GM18507 (cell line): ENCODE measurements around the gene LTBP2.

Source experiments
- DNase-seq: peaks from one replicate; pipeline ENCODE4 v3.0.0; 2011; ENCODE audit warnings: low read depth; ENCODE audit not compliant: insufficient read length; ENCODE audit errors: extremely low spot score
- FAIRE-seq: peaks from 2 replicates; lab custom pipeline; 2011; peaks lifted over from hg19 to GRCh38; lab: Jason Lieb, UNC

Gene LTBP2

GRCh38 chr14:74641601-74642391, 29.8 kb upstream of the LTBP2 start:
- no peak for DNase-seq
- FAIRE-seq, result no peak

GRCh38 chr14:74638966-74639365, 26.9 kb upstream of the LTBP2 start:
- FAIRE-seq (no peak), DNase-seq (no peak)

GRCh38 chr14:74638066-74638465, 26.0 kb upstream of the LTBP2 start:
- FAIRE-seq, result no peak

GRCh38 chr14:74637178-74637550, 25.1 kb upstream of the LTBP2 start:
- FAIRE-seq, result no peak
- no peak for DNase-seq

More at GRCh38 chr14:74638066-74638465, 26.0 kb upstream of the LTBP2 start:
- no peak for DNase-seq

DNA sequence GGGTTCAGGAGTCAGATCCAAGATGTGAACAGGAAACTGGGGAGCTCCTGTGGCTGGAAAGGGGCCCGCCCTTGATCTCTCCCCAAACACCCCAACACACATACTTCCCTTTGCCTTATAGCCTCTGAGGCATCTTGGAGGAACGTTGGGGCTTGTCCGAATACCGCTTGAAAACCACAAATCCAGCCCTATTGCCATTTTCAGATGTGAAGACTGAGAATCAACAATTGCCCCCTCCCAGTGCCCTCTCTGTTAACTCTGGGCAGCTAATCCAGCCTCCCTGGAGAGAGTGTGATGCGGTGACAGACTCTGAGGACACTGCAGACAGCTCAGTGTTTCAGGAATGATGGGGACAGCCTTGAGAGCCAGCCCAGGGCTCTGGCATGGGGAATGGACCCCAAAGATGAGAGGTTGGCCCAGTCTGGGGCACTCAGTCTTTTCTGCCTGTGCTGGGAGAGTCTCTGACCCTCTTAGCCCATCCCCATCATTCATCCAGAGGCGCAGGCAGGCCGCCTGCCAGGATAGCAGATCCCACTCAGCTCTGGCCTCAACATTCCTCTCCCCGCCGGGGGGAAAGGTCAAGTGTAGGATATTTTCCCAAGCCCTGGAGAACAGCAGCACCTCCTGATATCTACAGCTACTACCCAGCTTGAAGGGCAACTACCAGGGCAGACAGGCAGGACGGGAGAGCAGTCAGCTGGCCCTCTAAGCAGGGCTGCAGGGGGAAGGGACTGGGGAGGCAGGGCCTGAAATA, 24.6 kb upstream of the LTBP2 start:
- no peak for FAIRE-seq
- no peak for DNase-seq

DNA sequence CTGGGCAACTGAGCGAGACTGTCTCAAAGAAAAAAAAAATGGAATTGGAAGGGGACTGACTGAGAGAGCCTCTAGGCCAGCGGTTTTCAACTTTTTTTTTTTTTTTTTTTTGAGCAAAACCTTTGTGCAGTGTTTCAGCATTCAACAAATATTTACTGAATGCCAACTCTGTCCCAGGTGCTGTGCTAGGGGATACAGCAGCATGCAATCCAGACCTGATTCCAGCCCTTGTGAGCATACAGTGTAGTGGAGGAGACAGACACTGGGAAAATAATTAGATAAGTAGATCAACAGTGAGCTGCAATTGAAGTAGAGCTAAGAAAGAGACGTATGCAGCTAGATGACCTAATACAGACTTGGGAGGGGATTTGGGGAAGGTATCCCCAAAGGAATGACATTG, 23.8 kb upstream of the LTBP2 start:
- FAIRE-seq (no peak), DNase-seq (no peak)

- no peak for DNase-seq
- no peak for FAIRE-seq
These were observed 22.9 kb upstream of the LTBP2 start for GRCh38 chr14:74634964-74635363.

DNA sequence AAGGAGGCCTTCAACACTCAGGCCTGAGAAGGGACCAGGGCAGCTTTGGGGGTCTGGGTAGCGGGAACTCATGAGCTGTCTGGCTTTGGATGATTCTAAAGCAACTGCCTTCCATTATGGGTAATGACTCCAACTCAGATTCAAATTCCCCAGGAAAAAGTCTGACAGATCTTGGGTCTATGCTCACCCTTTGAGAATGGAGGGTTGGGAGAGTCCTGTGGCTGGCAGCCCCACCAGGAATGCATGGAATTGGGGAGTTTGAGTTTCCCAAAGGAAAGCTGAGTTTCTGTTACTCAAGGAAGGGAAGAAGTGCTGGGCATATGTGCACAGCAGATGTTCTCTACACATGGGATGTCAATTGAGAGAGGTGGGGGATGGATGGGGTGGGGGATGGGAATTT, 22.4 kb upstream of the LTBP2 start:
- DNase-seq, result no peak
- FAIRE-seq, result no peak

DNA sequence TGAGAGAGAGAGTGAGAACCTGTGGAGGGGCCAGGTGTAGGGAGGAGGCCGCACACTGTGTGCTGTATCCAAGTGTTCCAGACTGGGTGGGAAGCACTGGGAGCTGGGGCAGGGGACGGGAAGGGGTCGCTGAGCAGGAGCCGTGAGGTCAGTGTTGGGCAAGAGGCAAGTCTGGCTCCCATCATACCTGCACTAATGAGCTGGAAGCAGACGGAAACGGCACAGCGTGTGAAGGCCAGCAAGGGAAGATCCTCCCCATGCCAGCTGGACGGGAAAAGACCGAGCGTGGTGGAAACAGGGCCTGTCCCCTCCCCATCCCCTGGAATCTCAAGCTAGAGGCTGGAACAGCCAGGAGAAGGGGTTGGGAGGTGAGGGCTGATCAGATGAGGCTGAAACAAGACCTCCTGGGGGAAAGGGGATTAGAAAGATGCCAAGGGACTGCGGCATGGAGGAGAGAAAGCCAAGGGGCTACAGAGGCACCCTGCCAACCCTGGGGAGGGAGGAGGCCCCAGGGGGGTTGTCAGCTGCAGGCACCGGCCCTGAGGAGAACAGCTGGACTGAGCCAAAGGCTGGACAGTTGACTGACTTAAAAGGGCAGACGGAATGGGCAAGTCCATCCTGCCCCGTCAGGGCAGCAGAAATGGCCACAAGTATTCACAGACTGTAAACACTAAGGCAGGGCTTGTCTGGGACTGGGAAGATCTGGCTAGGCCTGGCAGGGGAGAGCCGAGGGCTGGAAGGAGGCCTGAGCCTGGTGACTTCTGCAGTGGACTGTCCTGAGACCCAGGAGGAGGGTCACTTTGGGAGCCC, 19.0 kb upstream of the LTBP2 start:
- FAIRE-seq (no peak), DNase-seq (no peak)

DNA sequence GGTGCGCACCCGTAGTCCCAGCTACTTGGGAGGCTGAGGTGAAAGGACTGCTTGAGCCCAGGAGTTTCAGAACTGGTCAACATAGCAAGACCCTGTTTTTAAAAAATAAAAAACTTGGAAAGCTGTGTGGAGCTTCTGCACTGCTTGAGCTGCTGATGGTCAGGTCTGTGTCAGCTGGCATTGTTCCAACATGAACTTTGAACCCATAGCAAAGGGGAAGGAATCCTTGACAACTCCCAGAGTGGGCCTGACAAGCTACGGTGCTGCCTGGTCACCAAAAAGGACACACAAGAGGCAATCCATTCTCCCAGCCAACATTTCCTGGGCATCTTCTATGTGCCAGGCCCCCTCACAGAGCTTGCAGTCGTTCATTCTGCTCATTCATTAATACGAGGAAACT, 16.4 kb upstream of the LTBP2 start:
- FAIRE-seq (no peak), DNase-seq (no peak)

GRCh38 chr14:74627076-74627475, 15.0 kb upstream of the LTBP2 start:
- FAIRE-seq (no peak), DNase-seq (no peak)

- FAIRE-seq, result no peak
- DNase-seq, result no peak
These were observed 10.2 kb upstream of the LTBP2 start for GRCh38 chr14:74622257-74622656.

DNA sequence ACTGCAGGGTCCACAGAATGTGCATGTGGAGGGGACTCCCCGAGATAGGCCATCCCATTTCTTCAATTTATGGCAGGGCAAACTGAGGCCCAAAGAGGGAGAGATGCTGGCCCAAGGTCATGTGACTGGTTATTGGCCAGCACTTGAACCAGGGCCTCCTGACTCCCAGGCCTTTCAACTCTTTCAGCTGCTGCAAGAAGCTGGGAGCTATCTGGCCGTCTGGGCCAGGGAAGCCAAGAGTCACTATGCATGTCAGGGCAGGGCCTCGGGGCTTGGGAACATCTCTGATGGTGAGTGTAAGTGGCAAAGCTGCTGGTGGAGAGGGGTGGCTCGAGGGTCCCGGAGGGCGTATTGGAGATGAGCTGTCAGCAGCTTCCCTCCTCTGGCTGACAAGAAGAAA, 9.5 kb upstream of the LTBP2 start:
- DNase-seq (no peak), FAIRE-seq (no peak)

GRCh38 chr14:74620923-74621322, 8.9 kb upstream of the LTBP2 start:
- DNase-seq (no peak), FAIRE-seq (no peak)

DNA sequence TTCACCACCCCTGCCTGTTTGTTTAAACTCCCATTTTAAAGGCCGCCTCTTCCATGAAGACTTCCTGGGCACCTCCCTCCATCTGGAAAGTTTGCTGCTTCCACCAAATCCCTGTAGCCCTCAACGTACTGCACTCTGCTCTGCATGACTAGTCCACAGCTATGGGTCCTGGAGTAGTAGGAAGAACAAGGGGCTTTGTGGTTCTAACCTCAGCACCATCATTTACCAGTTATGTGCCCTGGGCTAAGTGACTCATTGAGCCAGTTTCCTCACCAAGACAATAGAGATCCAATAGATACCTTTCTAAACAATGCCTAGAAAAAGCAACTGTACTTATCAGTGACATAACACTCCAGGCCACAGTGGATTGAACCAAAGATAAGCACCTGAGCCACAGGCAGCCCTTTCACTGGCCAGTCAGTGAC, 8.5 kb upstream of the LTBP2 start:
- FAIRE-seq (no peak), DNase-seq (no peak)

GRCh38 chr14:74619672-74620131, 7.7 kb upstream of the LTBP2 start:
- FAIRE-seq (no peak), DNase-seq (no peak)

GRCh38 chr14:74618078-74618952, 6.3 kb upstream of the LTBP2 start:
- peak; percentile 18 for FAIRE-seq
- DNase-seq, result no peak

DNA sequence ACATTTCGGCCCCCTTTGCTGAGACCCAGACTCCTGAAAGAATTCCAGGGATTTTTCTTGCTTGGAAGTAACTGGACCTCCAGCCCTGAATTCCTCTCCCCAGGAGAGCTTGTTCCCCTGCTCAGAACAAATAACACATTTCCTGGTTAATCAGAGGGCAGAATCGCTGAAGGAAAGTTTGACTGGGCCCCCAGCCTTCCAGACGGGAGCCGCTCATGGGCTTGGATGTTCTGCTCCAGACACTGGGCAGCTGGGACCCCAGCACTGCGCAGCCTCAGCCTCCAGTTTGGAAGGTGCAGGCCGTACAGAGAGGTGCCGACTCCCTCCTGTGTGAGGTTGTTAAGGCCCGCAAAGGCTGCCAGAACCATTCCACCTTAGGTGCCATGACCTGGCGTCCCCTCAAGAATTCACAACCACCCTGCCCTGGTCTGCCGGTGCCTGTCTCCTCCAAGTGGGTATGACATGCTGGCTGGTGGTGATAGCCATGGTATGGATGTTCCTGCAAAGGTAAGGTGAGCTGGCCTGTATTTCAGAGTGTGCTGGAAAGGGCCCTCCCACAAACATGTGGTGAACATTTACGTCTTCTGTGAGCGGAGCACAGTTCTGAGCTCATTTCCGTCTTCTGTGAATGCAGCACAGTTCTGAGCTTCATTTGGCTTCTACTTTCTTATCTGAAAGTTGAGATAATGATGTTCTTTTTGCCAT, 5.1 kb upstream of the LTBP2 start:
- DNase-seq (no peak), FAIRE-seq (no peak)

- DNase-seq (no peak), FAIRE-seq (no peak)
These were observed 4.5 kb upstream of the LTBP2 start for GRCh38 chr14:74616507-74616906.
